ENCODE measurements around the gene TAX1BP3.

The TAX1BP3 gene

DNA sequence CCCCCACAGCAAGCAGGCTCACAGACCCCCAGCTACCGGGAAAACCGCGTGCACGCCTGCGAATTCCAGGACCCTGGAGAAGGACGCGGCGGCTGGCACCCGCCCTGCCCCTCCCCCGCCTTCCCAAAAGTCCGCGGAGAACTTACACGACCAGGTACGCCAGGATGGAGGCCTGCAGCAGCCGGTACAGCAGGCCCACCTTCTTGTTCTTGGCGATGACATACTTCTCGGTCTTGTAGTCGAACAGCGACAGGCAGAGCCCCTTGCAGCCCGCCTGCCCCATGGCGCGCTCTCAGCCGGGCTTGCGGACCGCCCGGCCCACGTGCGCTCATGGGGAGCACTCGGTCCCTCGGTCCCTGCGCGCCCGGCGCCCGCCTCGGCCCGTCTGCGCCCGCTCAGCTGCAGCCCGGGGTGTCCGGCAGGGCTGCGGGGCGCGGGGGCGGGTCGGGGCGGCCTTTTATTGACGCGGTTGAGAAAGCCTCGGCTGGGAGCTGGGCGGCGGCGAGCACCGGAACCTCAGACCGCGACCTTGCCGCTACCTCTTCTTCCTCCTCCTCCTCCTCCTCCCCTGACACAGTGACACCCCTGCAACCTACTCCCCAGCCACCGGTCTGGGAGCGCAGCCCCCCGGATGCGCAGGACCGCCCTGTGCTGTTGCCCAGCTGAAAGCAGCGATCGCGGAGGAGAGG lies 27.5 kb upstream of the TAX1BP3 start, which contains the start of gene P2RX5:
TSS of gene P2RX5 (minus strand) at position 433 of the 689 bp plus-strand sequence. CDS start at position 283, 150 bp downstream.
- TF ChIP-seq MAX (IDR thresholded peaks at IDR 0.05) (peak; percentile 85; the same call in 1 of the 2 replicates), CREB1 (IDR thresholded peaks at IDR 0.05; ENCODE audit: low read depth) (no peak), TCF12 (IDR thresholded peaks at IDR 0.05; ENCODE audit: low read depth) (no peak), TEAD4 (IDR thresholded peaks at IDR 0.05) (peak; percentile 66), REST (IDR thresholded peaks at IDR 0.05; ENCODE audit: low read depth) (peak; percentile 88), EGR1 (IDR thresholded peaks at IDR 0.05) (no peak; the same call in 1 of the 2 replicates), ZBTB7A (IDR thresholded peaks at IDR 0.05; ENCODE audit: low read depth) (no peak; the same call in 1 of the 2 replicates), CEBPB (IDR thresholded peaks at IDR 0.05) (no peak), FOXM1 (IDR thresholded peaks at IDR 0.05; ENCODE audit: borderline replicate concordance, low read depth) (no peak), RAD21 (IDR thresholded peaks at IDR 0.05; ENCODE audit: low read depth) (no peak), YY1 (IDR thresholded peaks at IDR 0.05; ENCODE audit: low read depth) (no peak), EP300 (IDR thresholded peaks at IDR 0.05; ENCODE audit: borderline replicate concordance) (no peak), NFIC (IDR thresholded peaks at IDR 0.05) (no peak), TAF1 (IDR thresholded peaks at IDR 0.05; ENCODE audit: low read depth) (no peak)
- TF ChIP-seq, protein P1, sequence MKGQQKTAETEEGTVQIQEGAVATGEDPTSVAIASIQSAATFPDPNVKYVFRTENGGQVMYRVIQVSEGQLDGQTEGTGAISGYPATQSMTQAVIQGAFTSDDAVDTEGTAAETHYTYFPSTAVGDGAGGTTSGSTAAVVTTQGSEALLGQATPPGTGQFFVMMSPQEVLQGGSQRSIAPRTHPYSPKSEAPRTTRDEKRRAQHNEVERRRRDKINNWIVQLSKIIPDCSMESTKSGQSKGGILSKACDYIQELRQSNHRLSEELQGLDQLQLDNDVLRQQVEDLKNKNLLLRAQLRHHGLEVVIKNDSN (IDR thresholded peaks at IDR 0.05): peak; percentile 15; the same call in 1 of the 2 replicates

- TF ChIP-seq EGR1 (IDR thresholded peaks at IDR 0.05) (no peak), ZBTB7A (IDR thresholded peaks at IDR 0.05; ENCODE audit: low read depth) (peak; percentile 75)
These were observed 26.8 kb upstream of the TAX1BP3 start for GRCh38 chr17:3695129-3695722.

DNA sequence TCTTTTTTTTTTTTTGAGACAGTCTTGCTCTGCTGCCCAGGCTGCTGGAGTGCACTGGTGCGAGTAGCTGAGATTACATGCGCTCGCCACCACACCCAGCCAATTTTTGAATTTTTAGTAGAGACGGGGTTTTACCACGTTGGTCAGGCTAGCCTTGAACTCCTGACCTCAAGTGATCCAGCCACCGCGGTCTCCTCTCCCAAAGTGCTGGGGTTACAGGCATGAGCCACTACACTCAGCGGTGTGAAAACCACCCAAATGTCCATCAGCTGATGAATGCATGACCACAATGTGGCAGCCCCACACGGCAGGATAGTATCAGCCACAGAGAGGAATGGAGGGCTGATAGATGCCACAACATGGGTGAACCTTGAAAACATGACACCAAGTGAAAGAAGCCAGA lies 25.5 kb upstream of the TAX1BP3 start:
- no peak for TF ChIP-seq TEAD4 (IDR thresholded peaks at IDR 0.05)
- TF ChIP-seq, protein P1 (IDR thresholded peaks at IDR 0.05): no peak
- no peak for TF ChIP-seq TAF1 (IDR thresholded peaks at IDR 0.05; ENCODE audit: low read depth)
- TF ChIP-seq FOXM1 (IDR thresholded peaks at IDR 0.05; ENCODE audit: borderline replicate concordance, low read depth): no peak
- TF ChIP-seq CEBPB (IDR thresholded peaks at IDR 0.05): no peak
- TF ChIP-seq RAD21 (IDR thresholded peaks at IDR 0.05; ENCODE audit: low read depth): no peak
- no peak for TF ChIP-seq ZBTB7A (IDR thresholded peaks at IDR 0.05; ENCODE audit: low read depth)
- TF ChIP-seq TCF12 (IDR thresholded peaks at IDR 0.05; ENCODE audit: low read depth): no peak
- TF ChIP-seq MAX (IDR thresholded peaks at IDR 0.05): no peak
- no peak for TF ChIP-seq EP300 (IDR thresholded peaks at IDR 0.05; ENCODE audit: borderline replicate concordance)
- TF ChIP-seq NFIC (IDR thresholded peaks at IDR 0.05): no peak
- TF ChIP-seq REST (IDR thresholded peaks at IDR 0.05; ENCODE audit: low read depth): no peak

- TF ChIP-seq CREB1 (IDR thresholded peaks at IDR 0.05; ENCODE audit: low read depth) (no peak), YY1 (IDR thresholded peaks at IDR 0.05; ENCODE audit: low read depth) (no peak), NFIC (IDR thresholded peaks at IDR 0.05) (no peak), RAD21 (IDR thresholded peaks at IDR 0.05; ENCODE audit: low read depth) (no peak), TEAD4 (IDR thresholded peaks at IDR 0.05) (no peak), EP300 (IDR thresholded peaks at IDR 0.05; ENCODE audit: borderline replicate concordance) (no peak), TAF1 (IDR thresholded peaks at IDR 0.05; ENCODE audit: low read depth) (no peak), EGR1 (IDR thresholded peaks at IDR 0.05) (no peak)
These were observed 24.8 kb upstream of the TAX1BP3 start for GRCh38 chr17:3693141-3693540.

GRCh38 chr17:3692346-3692745 lies 24.0 kb upstream of the TAX1BP3 start:
- TF ChIP-seq, protein P1 (IDR thresholded peaks at IDR 0.05): no peak
- TF ChIP-seq RAD21 (IDR thresholded peaks at IDR 0.05; ENCODE audit: low read depth): peak; percentile 16; the same call in 1 of the 2 replicates
- no peak for TF ChIP-seq TEAD4 (IDR thresholded peaks at IDR 0.05)
- TF ChIP-seq EGR1 (IDR thresholded peaks at IDR 0.05): no peak
